Fibroblast of skin of left quadriceps (primary cell): ENCODE results near the gene RNF130.
A peak's percentile ranks its signal among the peaks of the same experiment; 100 is the strongest.

Experiments used
- DNase-seq, 2 experiments: peaks; one replicate each; pipeline ENCODE4 v3.0.0-alpha.2; 2013; ENCODE audit warnings: low read depth in 2 of 2

The RNF130 gene

DNA sequence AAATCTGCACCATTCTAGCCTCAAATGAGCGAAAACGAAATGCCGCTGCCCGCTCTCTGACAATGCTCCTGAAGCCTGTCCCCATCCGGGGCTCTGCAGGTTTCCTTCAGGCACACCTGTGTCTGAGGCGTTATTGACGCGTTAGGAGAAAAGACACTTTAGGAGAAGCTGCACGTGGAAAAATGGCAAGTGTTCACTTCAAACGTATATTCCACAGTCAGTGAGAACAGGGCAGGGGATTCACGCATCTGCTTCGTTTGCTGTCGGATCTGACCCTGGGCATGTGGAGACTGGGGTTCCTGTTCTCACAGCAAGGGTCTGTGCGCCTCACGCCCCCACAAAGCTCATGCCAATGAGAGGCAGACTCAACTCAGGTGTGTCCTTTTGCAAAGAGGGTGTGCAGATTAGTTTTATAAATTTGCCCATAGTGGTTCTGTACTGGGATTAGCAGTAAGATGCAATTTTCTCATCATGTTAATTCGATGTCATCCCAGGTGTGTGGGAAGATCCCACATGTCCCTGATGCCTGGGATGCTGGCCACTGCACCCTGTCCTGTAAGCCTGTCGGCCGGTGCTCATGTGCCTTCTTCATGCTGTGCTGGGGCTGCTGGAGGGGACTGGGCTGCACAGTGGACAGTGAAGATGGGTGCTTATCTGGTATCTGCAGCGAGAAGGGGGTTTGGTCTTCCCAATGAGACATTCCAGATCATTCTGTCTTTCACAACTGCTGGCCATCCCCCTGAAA lies 152.6 kb downstream of the RNF130 start:
- no peak for DNase-seq

GRCh38 chr5:179916523-179916922 lies 155.0 kb downstream of the RNF130 start:
- no peak for DNase-seq

DNA sequence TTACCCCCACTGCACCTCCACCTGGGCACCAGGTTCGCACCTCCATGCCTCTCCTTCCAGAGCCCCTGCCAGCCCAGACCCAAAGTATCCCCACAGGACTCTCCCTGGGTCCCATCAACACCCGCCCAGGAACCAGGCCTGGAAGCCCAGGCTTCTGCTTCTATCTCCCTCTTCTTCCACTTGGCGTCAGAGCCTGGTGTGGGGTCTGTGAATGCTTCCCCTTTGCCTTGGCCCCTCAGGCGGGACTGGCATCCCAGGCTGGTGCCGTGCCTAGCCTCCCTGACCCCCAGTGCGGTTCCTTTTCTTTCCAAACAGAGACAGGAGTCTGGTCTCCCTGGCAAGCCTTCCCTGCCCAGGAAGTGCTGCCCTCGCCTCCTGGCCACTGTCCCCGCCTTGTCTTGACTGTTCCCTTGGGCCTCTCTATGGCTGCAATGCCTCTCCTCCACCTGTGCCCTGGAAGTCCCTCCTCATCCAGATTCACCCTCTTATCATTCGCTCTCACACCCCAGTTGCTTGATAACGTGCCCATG lies 156.1 kb downstream of the RNF130 start:
- no peak for DNase-seq

GRCh38 chr5:179914032-179914755 lies 157.4 kb downstream of the RNF130 start:
- peak in 1 of 2 experiments; percentile 3 for DNase-seq

DNA sequence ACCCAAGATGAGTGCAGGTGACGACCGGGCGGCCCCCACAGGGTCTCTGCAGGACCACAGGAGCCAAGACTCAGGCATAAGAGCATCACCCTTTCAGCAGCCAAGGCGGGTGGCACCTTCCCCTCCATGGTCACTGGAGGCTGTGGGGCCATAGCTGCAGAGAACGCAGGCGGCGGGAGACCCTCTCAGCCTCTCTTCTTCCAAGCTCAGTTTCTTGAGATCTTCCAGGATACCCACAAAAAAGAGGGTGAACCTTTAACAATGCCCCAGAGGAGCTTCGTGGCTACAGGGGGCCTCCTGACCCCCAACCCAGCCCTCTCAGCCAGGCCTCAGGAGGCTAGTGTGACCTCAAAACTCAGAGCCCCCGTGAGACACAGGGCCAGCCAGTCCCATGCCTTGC lies 158.1 kb downstream of the RNF130 start:
- DNase-seq: no peak

- no peak for DNase-seq
These were observed 158.6 kb downstream of the RNF130 start for GRCh38 chr5:179912951-179913350.

GRCh38 chr5:179912386-179912785 lies 159.2 kb downstream of the RNF130 start:
- DNase-seq: no peak

DNA sequence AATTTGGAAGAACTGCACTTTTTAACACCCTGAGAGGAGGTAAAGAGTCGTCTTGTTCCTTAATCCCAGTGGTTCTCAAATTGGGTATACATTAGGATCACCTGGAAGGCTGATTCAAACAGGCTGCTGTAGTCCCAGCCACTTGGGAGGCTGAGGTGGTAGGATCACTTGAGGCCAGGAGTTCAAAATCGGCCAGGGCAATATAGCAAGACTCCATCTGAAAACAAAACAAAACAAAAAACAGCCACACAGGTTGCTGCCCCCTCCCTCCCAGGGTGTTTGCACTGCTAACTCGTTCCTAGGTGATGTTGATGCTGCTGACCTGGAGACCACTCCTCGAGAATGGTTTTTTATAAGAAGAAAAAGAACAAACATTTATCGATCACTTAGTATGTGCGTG lies 162.3 kb downstream of the RNF130 start:
- DNase-seq: no peak

DNA sequence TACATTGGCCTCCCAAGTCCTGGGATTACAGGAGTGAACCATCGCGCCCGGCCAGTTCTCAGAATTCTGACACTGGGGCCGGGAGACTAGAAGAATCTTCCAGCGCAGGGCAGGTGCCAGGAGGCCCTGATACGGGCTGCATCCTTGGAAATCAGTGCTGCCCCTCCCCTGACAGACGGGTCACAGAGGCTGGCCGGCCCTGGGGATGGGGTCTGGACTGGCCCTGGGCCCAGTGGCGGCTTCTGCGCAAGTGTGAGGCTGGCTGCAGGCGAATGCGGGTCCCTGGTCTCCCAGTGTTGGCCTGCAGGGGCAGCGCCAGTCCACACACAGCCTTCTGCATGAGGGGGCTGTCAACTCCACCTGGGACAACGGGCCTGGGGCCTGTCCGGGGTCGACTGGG lies 163.0 kb downstream of the RNF130 start:
- no peak for DNase-seq

DNA sequence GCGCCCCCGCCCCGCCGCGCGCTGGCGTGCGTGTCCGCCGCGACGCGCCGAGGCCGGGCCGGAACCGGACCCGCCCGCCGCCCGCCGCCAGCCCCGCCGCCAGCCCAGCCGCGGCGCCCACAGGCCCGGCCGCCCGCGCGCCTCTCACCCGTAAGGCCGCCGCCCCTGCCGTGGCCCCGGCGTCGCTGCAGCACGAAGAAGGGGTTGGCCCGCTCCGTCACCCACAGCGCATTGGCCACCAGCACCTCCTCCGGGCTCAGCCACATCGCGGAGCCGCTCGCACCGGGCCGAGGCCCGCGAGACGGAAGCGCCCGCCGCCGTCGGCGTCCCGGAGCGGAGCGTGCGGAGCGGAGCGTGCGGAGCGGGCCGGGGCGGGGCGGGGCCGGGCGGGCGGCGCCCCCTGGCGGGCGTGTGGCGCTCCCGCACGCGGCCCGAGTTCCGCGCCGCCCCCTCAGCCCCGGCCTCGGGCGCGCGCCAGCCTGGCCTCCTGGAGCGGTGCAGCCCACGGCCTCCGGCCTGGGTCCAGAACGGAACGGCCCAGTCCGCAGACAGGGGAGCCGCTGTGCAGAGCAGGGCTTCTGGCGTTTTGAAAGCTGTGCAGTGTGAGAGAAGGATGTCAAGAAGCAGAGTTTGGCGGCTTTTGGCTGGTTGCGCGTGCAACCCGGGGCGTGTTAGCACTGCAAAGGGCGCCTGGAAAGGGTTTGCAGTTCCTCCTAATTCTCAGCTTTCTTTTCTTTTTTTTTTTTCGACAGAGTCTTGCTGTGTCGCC lies 163.8 kb downstream of the RNF130 start, which contains the start of gene TBC1D9B:
Gene TBC1D9B (minus strand): TSS at position 342 of the 769 bp plus-strand sequence. CDS start 76 bp downstream, at position 266.
- DNase-seq: peak; percentile 36 to 37

- DNase-seq: no peak
These were observed 164.6 kb downstream of the RNF130 start for GRCh38 chr5:179906795-179907555.

- DNase-seq: no peak
These were observed 165.2 kb downstream of the RNF130 start for GRCh38 chr5:179906294-179906794.

GRCh38 chr5:179905161-179905560 lies 166.4 kb downstream of the RNF130 start:
- no peak for DNase-seq
